MM.1S (cell line): ENCODE results near the gene NRXN3.

ENCODE experiments used
- DNase-seq: peaks from one replicate; pipeline ENCODE4 v3.0.0-alpha.2; 2015
- H2AFZ ChIP-seq: fragments of 300-600 bp; sonication (generic); 2 replicates; pipeline ENCODE4 v1.6.0; 2016; ENCODE audit warnings: antibody characterized with exemption, low read length
- H3F3A ChIP-seq: fragments of 300-600 bp; sonication (generic); 2 replicates; pipeline ENCODE4 v1.6.1; 2016; ENCODE audit warnings: mild to moderate bottlenecking, antibody characterized with exemption, low read length, moderate library complexity, mixed read lengths; ENCODE audit not compliant: insufficient read depth
- H3K27ac ChIP-seq: fragments of 300-600 bp; sonication (generic); 2 replicates; pipeline ENCODE4 v1.5.1; 2016; ENCODE audit warnings: mild to moderate bottlenecking, low read length
- H3K27me3 ChIP-seq: fragments of 300-600 bp; sonication (generic); replicated peaks from 2 replicates; pipeline ENCODE4 v1.6.0; 2016; ENCODE audit warnings: low read length; ENCODE audit not compliant: insufficient read depth
- H3K36me3 ChIP-seq: fragments of 300-600 bp; sonication (generic); replicated peaks from 2 replicates; pipeline ENCODE4 v1.6.1; 2016; ENCODE audit warnings: mild to moderate bottlenecking, low read length, mixed read lengths; ENCODE audit not compliant: insufficient read depth
- H3K4me1 ChIP-seq: fragments of 300-600 bp; sonication (generic); 2 replicates; pipeline ENCODE4 v1.6.1; 2016; ENCODE audit warnings: low read length, mixed read lengths
- H3K4me2 ChIP-seq: fragments of 300-600 bp; sonication (generic); 2 replicates; pipeline ENCODE4 v1.6.0; 2016; ENCODE audit warnings: low read depth, low read length
- H3K4me3 ChIP-seq: fragments of 300-600 bp; sonication (generic); 2 replicates; pipeline ENCODE4 v1.5.1; 2016; ENCODE audit warnings: low read length, mixed read lengths
- H3K79me2 ChIP-seq: fragments of 300-600 bp; sonication (generic); 2 replicates; pipeline ENCODE4 v1.6.1; 2016; ENCODE audit warnings: mixed run types, low read length, mixed read lengths
- H3K9ac ChIP-seq: fragments of 300-600 bp; sonication (generic); 2 replicates; pipeline ENCODE4 v1.6.1; 2016; ENCODE audit warnings: low read length, mixed read lengths
- H3K9me2 ChIP-seq: fragments of 300-600 bp; sonication (generic); replicated peaks from 2 replicates; pipeline ENCODE4 v1.6.1; 2016; ENCODE audit warnings: mild to moderate bottlenecking, low read length, mixed read lengths; ENCODE audit not compliant: insufficient read depth
- H3K9me3 ChIP-seq: fragments of 300-600 bp; sonication (generic); replicated peaks from 2 replicates; pipeline ENCODE4 v1.6.1; 2016; ENCODE audit warnings: mild to moderate bottlenecking, low read length, mixed read lengths; ENCODE audit not compliant: insufficient read depth
- H4K20me1 ChIP-seq: fragments of 300-600 bp; sonication (generic); 2 replicates; pipeline ENCODE4 v1.6.1; 2016; ENCODE audit warnings: mild to moderate bottlenecking, low read length, moderate library complexity, mixed read lengths; ENCODE audit not compliant: insufficient read depth
- EZH2 ChIP-seq: fragments of 300-600 bp; sonication (generic); optimal IDR thresholded peaks from 2 replicates; pipeline ENCODE3; 2017; ENCODE audit warnings: low read depth, mild to moderate bottlenecking, antibody characterized with exemption, low read length, mixed read lengths
- EZH2phosphoT487 ChIP-seq: fragments of 300-600 bp; sonication (generic); IDR thresholded peaks from 2 replicates; pipeline ENCODE4 v1.6.1; 2018; ENCODE audit warnings: antibody characterized with exemption, low read length
- TF ChIP-seq, protein P1 (sequence below): fragments of 300-600 bp; sonication (generic); IDR thresholded peaks from 2 replicates; pipeline ENCODE4 v1.5.1; 2016; ENCODE audit warnings: antibody characterized with exemption, low read length, mixed read lengths

The NRXN3 gene

DNA sequence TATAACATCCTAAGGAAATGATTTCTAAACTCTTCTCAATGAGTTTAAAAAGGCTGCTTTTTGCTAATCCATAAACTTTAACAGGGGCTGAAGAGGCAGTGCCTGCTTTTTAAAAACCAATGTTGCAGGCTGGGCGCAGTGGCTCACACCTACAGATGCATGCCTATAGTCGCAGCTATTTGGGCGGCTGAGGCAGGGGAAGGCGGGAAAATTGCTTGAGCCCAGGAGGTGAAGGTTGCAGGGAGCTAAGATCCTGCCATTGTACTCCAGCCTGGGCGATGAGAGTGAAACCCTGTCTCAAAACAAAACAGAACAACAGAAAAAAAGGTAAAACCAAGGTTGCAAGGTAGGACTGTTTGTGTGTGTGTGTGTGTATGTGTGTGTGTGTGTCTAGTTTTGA lies 1509.9 kb downstream of the NRXN3 start:
- Histone ChIP-seq H3K4me1 (no peaks in the 10 kb centered on the region), H4K20me1 (no peaks in the 10 kb centered on the region), H3K27me3 (no peaks in the 10 kb centered on the region), H3K79me2 (no peaks in the 10 kb centered on the region), H3K4me3 (no peak overlapping the region), H3K9ac (no peak overlapping the region), H3K36me3 (no peaks in the 10 kb centered on the region), H2AFZ (no peak overlapping the region), H3F3A (no peaks in the 10 kb centered on the region), H3K27ac (no peak overlapping the region), H3K9me3 (no peaks in the 10 kb centered on the region), H3K4me2 (no peak overlapping the region), H3K9me2 (no peaks in the 10 kb centered on the region)
- TF ChIP-seq, protein P1, sequence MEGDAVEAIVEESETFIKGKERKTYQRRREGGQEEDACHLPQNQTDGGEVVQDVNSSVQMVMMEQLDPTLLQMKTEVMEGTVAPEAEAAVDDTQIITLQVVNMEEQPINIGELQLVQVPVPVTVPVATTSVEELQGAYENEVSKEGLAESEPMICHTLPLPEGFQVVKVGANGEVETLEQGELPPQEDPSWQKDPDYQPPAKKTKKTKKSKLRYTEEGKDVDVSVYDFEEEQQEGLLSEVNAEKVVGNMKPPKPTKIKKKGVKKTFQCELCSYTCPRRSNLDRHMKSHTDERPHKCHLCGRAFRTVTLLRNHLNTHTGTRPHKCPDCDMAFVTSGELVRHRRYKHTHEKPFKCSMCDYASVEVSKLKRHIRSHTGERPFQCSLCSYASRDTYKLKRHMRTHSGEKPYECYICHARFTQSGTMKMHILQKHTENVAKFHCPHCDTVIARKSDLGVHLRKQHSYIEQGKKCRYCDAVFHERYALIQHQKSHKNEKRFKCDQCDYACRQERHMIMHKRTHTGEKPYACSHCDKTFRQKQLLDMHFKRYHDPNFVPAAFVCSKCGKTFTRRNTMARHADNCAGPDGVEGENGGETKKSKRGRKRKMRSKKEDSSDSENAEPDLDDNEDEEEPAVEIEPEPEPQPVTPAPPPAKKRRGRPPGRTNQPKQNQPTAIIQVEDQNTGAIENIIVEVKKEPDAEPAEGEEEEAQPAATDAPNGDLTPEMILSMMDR = no peak
- TF ChIP-seq EZH2 = no peak
- no peak for TF ChIP-seq EZH2phosphoT487
- DNase-seq = no peak

DNA sequence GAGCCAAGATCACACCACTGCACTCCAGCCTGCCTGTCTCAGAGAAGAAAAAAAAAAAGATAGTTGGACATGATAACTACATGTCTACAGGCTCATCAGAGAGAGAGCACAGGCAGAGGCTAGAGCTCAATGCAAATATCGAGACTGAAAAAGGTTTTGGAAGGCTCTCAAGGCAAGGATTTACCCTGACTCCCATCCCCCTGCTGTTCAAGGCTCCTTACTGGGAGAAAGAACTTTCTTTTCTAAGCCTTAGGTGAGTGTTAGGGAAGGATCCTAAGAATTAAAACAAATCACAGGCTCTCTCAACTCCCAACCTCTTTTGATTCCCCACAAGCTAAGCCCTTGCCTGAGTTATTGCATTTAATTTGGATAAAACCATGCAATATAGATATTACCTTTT lies 1516.0 kb downstream of the NRXN3 start:
- TF ChIP-seq EZH2phosphoT487 = no peak
- no peak for TF ChIP-seq EZH2
- TF ChIP-seq, protein P1 = no peak
- H3K4me2 ChIP-seq = no peak overlapping the region
- H3K79me2 ChIP-seq = no peaks in the 10 kb centered on the region
- H3K36me3 ChIP-seq = no peaks in the 10 kb centered on the region
- H3F3A ChIP-seq = no peaks in the 10 kb centered on the region
- H3K4me3 ChIP-seq = no peak overlapping the region
- no peaks in the 10 kb centered on the region for H3K9me2 ChIP-seq
- no peak overlapping the region for H2AFZ ChIP-seq
- H3K27ac ChIP-seq = no peak overlapping the region
- DNase-seq = no peak
- no peaks in the 10 kb centered on the region for H3K9me3 ChIP-seq
- no peaks in the 10 kb centered on the region for H4K20me1 ChIP-seq
- H3K9ac ChIP-seq = no peak overlapping the region
- H3K4me1 ChIP-seq = no peaks in the 10 kb centered on the region
- no peaks in the 10 kb centered on the region for H3K27me3 ChIP-seq

DNA sequence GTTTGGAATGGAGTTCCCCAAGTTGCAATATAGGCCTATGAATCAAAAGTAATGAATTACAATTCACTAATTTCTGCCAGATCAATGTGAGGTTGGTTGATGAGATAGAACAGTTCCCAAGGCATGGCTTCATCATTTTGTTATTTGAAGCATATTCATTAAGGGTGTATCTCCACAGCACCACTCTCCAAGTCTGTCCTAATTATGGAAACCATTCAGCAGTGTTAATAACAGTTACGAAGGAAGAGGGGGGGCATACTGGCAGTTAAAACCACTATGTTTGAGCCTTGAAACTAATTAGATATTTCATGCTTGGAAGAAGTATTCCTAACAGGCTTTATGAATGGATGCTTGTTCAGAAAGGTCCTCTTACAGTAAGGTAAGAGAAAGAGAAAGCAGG lies 1520.8 kb downstream of the NRXN3 start:
- Histone ChIP-seq H3K9me2 (no peaks in the 10 kb centered on the region), H3K79me2 (no peaks in the 10 kb centered on the region), H3K4me3 (no peak overlapping the region), H3K27me3 (no peaks in the 10 kb centered on the region), H3K27ac (no peak overlapping the region), H3K4me1 (no peaks in the 10 kb centered on the region), H3K9me3 (no peaks in the 10 kb centered on the region), H3K36me3 (no peaks in the 10 kb centered on the region), H4K20me1 (no peaks in the 10 kb centered on the region), H3K9ac (no peak overlapping the region), H3F3A (no peaks in the 10 kb centered on the region), H2AFZ (no peak overlapping the region), H3K4me2 (no peak overlapping the region)
- DNase-seq = no peak
- no peak for TF ChIP-seq EZH2
- TF ChIP-seq EZH2phosphoT487 = no peak
- TF ChIP-seq, protein P1 = no peak
